K562 (cell line): ENCODE results near the gene SCN2B.

Experiments
- CSDE1 ChIP-seq, 2 experiments: fragments of 450-650 bp; IDR thresholded peaks; 2 replicates each; pipeline ENCODE4 v1.6.1; 2016; ENCODE audit warnings: mild to moderate bottlenecking in 1 of 2
- ELF2 ChIP-seq: fragments of 250-450 bp; sonication (Bioruptor Pico); IDR thresholded peaks from 2 replicates; pipeline ENCODE4 v1.5.0; 2021; ENCODE audit warnings: mild to moderate bottlenecking
- ETV6 ChIP-seq, 3 experiments: fragments of 150-350 bp in 1 of 3; sonication (generic) in 1 of 3; formaldehyde crosslinking in 1 of 3; IDR thresholded peaks; 2 replicates each; pipeline versions ENCODE4 v1.6.1 to v1.8.0; 2014 to 2022; ENCODE audit warnings: borderline replicate concordance in 2 of 3, low read depth in 2 of 3, antibody characterized with exemption in 1 of 3, low read length in 1 of 3, mild to moderate bottlenecking in 1 of 3, missing genetic modification reagents in 1 of 3
- EZH2 ChIP-seq: IDR thresholded peaks from 2 replicates; pipeline ENCODE4 v1.6.1; 2012; ENCODE audit warnings: low read depth, mild to moderate bottlenecking, inconsistent platforms, low read length, borderline replicate concordance
- JUND ChIP-seq, 2 experiments: IDR thresholded peaks; 2 replicates in 1 of 2; 3 replicates in 1 of 2; pipeline ENCODE4 v1.6.1; 2011; ENCODE audit warnings: borderline replicate concordance in 2 of 2, low read depth in 2 of 2, low read length in 2 of 2, improper control_type of control experiment in 1 of 2, missing biosample characterization in 1 of 2, missing genetic modification characterization in 1 of 2, missing genetic modification reagents in 1 of 2
- MEF2D ChIP-seq: conservative IDR thresholded peaks from 2 replicates; pipeline ENCODE4 v1.6.1; 2016; ENCODE audit warnings: low read depth, missing genetic modification characterization, missing compliant biosample characterization
- POLR2A ChIP-seq: fragments of 450-650 bp; conservative IDR thresholded peaks from 2 replicates; pipeline ENCODE4 v1.6.1; 2016
- PTBP1 ChIP-seq: fragments of 200-400 bp; formaldehyde crosslinking; IDR thresholded peaks from 2 replicates; pipeline ENCODE4 v1.6.1; 2017; ENCODE audit warnings: low read depth, low read length
- RBM15 ChIP-seq: fragments of 200-400 bp; formaldehyde crosslinking; IDR thresholded peaks from 2 replicates; pipeline ENCODE4 v1.6.1; 2018; ENCODE audit warnings: mild to moderate bottlenecking, low read length, moderate library complexity; ENCODE audit not compliant: insufficient read depth
- ZNF354B ChIP-seq: fragments of 250-450 bp; sonication (Bioruptor Pico); IDR thresholded peaks from 2 replicates; pipeline ENCODE4 v1.4.0; 2020
- TF ChIP-seq, protein P1 (sequence below): sonication (generic); formaldehyde crosslinking; IDR thresholded peaks from 2 replicates; pipeline ENCODE4 v1.8.1; 2023; ENCODE audit warnings: missing genetic modification reagents, mild to moderate bottlenecking, borderline replicate concordance
- TF ChIP-seq, protein P2 (sequence below): fragments of 250-450 bp; sonication (Bioruptor Pico); IDR thresholded peaks from 2 replicates; pipeline ENCODE4 v1.8.0; 2022; ENCODE audit warnings: moderate library complexity, mild to moderate bottlenecking, inconsistent platforms
- TF ChIP-seq, protein P3 (sequence below): fragments of 450-650 bp; conservative IDR thresholded peaks from 2 replicates; pipeline ENCODE4 v1.6.1; 2016; ENCODE audit warnings: missing genetic modification characterization, low read depth, mild to moderate bottlenecking, control low read depth, missing compliant biosample characterization
- TF ChIP-seq, protein P4 (sequence below): fragments of 250-450 bp; sonication (Bioruptor Pico); IDR thresholded peaks from 2 replicates; pipeline ENCODE4 v1.4.0; 2020; ENCODE audit warnings: mild to moderate bottlenecking

DNA sequence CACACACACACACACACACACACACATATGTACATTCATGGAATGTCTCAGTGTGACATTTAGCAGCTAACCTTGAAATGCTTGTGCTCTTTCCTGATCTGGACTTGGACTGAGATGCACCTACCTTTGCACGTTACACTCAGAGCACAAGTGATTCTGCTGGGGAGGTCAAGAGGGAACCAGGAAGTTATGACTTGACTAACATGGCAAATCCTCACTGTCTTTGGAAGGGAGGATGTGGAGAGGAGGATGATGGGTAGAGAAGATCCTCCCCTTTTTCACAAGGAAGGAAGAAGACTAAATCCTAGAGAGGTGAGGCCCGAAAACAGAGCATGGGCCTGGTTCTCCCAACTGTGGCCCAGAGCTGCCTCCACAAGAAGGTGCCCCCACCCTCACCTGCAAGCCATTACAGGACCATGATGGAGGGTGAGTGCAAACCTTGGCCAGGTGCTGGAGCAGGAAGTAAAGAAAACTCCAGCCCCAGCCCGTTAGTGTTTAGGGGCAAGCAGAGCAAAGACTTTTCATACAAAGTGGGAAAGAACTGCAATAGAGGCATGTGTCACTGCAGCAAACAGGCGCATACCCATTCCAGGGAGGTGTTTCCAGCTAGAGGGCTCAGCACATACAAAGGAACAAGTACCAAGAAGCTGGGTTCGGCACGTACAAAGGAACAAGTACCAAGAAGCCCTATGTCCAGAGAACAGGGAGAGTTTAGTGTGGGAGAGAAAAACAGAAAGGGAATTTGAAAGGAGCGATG is 50.2 kb downstream of the SCN2B start:
- TF ChIP-seq, protein P1, sequence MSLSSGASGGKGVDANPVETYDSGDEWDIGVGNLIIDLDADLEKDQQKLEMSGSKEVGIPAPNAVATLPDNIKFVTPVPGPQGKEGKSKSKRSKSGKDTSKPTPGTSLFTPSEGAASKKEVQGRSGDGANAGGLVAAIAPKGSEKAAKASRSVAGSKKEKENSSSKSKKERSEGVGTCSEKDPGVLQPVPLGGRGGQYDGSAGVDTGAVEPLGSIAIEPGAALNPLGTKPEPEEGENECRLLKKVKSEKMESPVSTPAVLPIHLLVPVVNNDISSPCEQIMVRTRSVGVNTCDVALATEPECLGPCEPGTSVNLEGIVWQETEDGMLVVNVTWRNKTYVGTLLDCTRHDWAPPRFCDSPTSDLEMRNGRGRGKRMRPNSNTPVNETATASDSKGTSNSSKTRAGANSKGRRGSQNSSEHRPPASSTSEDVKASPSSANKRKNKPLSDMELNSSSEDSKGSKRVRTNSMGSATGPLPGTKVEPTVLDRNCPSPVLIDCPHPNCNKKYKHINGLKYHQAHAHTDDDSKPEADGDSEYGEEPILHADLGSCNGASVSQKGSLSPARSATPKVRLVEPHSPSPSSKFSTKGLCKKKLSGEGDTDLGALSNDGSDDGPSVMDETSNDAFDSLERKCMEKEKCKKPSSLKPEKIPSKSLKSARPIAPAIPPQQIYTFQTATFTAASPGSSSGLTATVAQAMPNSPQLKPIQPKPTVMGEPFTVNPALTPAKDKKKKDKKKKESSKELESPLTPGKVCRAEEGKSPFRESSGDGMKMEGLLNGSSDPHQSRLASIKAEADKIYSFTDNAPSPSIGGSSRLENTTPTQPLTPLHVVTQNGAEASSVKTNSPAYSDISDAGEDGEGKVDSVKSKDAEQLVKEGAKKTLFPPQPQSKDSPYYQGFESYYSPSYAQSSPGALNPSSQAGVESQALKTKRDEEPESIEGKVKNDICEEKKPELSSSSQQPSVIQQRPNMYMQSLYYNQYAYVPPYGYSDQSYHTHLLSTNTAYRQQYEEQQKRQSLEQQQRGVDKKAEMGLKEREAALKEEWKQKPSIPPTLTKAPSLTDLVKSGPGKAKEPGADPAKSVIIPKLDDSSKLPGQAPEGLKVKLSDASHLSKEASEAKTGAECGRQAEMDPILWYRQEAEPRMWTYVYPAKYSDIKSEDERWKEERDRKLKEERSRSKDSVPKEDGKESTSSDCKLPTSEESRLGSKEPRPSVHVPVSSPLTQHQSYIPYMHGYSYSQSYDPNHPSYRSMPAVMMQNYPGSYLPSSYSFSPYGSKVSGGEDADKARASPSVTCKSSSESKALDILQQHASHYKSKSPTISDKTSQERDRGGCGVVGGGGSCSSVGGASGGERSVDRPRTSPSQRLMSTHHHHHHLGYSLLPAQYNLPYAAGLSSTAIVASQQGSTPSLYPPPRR (CRISPR knock-in tag): no peak
- TF ChIP-seq POLR2A: peak; percentile 90
- TF ChIP-seq ETV6 (IDR thresholded peaks at IDR 0.05; ENCODE audit: borderline replicate concordance in 1 of 2, low read depth in 2 of 2, low read length in 1 of 2): no peak
- TF ChIP-seq ETV6 (CRISPR knock-in tag; IDR thresholded peaks at IDR 0.05; ENCODE audit: borderline replicate concordance): no peak
- TF ChIP-seq EZH2: no peak
- TF ChIP-seq JUND (IDR thresholded peaks at IDR 0.05; ENCODE audit: borderline replicate concordance, low read depth, low read length): no peak
- TF ChIP-seq JUND (tag; IDR thresholded peaks at IDR 0.05; ENCODE audit: borderline replicate concordance, low read depth, low read length): no peak
- no peak for TF ChIP-seq ZNF354B (CRISPR knock-in tag)
- no peak for TF ChIP-seq CSDE1 (IDR thresholded peaks at IDR 0.05)
- TF ChIP-seq ELF2 (CRISPR knock-in tag): no peak
- TF ChIP-seq, protein P2, sequence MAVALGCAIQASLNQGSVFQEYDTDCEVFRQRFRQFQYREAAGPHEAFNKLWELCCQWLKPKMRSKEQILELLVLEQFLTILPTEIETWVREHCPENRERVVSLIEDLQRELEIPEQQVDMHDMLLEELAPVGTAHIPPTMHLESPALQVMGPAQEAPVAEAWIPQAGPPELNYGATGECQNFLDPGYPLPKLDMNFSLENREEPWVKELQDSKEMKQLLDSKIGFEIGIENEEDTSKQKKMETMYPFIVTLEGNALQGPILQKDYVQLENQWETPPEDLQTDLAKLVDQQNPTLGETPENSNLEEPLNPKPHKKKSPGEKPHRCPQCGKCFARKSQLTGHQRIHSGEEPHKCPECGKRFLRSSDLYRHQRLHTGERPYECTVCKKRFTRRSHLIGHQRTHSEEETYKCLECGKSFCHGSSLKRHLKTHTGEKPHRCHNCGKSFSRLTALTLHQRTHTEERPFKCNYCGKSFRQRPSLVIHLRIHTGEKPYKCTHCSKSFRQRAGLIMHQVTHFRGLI: no peak
- TF ChIP-seq, protein P3, sequence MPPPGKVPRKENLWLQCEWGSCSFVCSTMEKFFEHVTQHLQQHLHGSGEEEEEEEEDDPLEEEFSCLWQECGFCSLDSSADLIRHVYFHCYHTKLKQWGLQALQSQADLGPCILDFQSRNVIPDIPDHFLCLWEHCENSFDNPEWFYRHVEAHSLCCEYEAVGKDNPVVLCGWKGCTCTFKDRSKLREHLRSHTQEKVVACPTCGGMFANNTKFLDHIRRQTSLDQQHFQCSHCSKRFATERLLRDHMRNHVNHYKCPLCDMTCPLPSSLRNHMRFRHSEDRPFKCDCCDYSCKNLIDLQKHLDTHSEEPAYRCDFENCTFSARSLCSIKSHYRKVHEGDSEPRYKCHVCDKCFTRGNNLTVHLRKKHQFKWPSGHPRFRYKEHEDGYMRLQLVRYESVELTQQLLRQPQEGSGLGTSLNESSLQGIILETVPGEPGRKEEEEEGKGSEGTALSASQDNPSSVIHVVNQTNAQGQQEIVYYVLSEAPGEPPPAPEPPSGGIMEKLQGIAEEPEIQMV (tag): no peak
- TF ChIP-seq, protein P4, sequence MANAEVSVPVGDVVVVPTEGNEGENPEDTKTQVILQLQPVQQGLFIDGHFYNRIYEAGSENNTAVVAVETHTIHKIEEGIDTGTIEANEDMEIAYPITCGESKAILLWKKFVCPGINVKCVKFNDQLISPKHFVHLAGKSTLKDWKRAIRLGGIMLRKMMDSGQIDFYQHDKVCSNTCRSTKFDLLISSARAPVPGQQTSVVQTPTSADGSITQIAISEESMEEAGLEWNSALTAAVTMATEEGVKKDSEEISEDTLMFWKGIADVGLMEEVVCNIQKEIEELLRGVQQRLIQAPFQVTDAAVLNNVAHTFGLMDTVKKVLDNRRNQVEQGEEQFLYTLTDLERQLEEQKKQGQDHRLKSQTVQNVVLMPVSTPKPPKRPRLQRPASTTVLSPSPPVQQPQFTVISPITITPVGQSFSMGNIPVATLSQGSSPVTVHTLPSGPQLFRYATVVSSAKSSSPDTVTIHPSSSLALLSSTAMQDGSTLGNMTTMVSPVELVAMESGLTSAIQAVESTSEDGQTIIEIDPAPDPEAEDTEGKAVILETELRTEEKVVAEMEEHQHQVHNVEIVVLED: no peak
- TF ChIP-seq RBM15: no peak
- no peak for TF ChIP-seq PTBP1
- no peak for TF ChIP-seq MEF2D (tag)
